Measurements from ENCODE around the gene EME1. TPM values are rescaled to one million over a fixed set of nuclear protein-coding genes. Genes with fewer than 3 reads are reported as not detected.
"Not testable (repeated sequence)": the region's sequence is repeated elsewhere in the genome, so short reads cannot be mapped to it uniquely, and the experiment has no call there.

The EME1 gene
- polyA plus RNA-seq, 2 donors: 2.0 to 3.6 TPM

DNA sequence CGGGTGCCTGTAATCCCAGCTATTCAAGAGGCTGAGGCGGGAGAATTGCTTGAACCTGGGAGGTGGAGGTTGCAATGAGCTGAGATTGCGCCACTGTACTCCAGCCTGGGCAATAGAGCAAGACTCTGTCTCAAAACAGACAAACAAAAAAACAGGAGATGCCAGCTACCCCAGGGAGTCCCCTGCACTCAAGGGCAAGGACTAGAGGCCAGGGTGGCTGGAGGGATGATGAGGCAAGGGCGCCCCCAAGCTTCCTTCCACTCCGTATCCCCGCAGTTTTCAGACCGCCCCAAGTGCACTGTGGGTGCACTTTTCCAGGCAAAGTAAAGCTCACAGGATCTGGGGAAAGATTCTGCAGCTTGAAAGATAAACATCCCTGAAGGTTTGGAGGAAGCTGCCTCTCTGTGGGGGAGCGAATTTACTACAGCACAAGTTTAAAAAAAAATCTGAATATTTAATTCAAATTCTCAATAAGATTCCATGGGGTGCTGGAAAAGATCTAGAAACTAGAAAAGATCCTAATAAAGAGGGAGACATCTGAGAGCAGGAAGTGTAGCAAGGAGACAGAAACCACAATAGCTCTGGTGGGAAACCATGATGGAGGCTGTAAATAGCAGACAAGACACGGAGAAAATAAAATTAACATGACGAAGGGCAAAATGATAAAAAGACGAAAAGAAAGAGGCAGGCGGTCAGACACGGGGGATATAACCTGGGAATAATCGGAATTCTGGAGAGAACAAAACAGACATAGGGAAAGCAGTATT is 39.6 kb upstream of the EME1 start:
- not testable (repeated sequence) for H3K27me3 ChIP-seq (ENCODE audit: control insufficient read depth in 1 of 2, insufficient read depth in 2 of 2, low read length in 2 of 2); H3K27ac ChIP-seq (ENCODE audit: low read depth in 2 of 2, low read length in 1 of 2); H3K36me3 ChIP-seq (ENCODE audit: control insufficient read depth in 2 of 2, insufficient read depth in 2 of 2, low read length in 1 of 2); H3K4me1 ChIP-seq (ENCODE audit: control insufficient read depth in 2 of 2, insufficient read depth in 2 of 2, low read length in 1 of 2); H3K4me3 ChIP-seq (ENCODE audit: low read depth in 1 of 2, low read length in 2 of 2); H3K9me3 ChIP-seq (ENCODE audit: control insufficient read depth in 2 of 2, insufficient read depth in 1 of 2, low read depth in 1 of 2, low read length in 1 of 2)
- WGBS, 2 donors: 58 to 71% methylated on average over 14 of the region's 14 CpGs

DNA sequence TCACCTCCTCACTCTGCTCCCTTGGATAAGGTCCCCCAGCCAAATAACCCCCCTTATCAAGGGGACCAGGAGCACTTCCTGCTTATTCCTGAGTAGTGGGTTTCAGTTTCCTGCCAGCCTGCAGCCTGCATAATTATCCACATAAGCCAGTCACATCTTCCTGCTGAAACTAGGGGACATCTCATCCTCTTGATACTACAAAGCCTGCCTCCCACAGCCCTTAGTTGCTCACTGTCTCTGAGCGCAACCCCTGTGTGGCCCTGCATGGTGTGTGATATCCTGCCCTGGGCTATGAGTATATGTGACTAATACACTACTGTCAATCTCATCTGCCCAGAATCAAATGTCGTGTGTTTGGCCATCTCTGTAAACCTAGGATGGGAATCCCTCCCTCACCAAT is 35.1 kb upstream of the EME1 start:
- 82% methylated on average over 2 of the region's 2 CpGs for WGBS, 2 donors
- H3K9me3 ChIP-seq (ENCODE audit: control insufficient read depth in 2 of 2, insufficient read depth in 1 of 2, low read depth in 1 of 2, low read length in 1 of 2): no peaks in the 10 kb centered on the region
- no peaks in the 10 kb centered on the region for H3K27me3 ChIP-seq (ENCODE audit: control insufficient read depth in 1 of 2, insufficient read depth in 2 of 2, low read length in 2 of 2)
- no peak overlapping the region for H3K27ac ChIP-seq (ENCODE audit: low read depth in 2 of 2, low read length in 1 of 2)
- H3K36me3 ChIP-seq (ENCODE audit: control insufficient read depth in 2 of 2, insufficient read depth in 2 of 2, low read length in 1 of 2): no peaks in the 10 kb centered on the region
- H3K4me3 ChIP-seq (ENCODE audit: low read depth in 1 of 2, low read length in 2 of 2): no peak overlapping the region
- no peaks in the 10 kb centered on the region for H3K4me1 ChIP-seq (ENCODE audit: control insufficient read depth in 2 of 2, insufficient read depth in 2 of 2, low read length in 1 of 2)

DNA sequence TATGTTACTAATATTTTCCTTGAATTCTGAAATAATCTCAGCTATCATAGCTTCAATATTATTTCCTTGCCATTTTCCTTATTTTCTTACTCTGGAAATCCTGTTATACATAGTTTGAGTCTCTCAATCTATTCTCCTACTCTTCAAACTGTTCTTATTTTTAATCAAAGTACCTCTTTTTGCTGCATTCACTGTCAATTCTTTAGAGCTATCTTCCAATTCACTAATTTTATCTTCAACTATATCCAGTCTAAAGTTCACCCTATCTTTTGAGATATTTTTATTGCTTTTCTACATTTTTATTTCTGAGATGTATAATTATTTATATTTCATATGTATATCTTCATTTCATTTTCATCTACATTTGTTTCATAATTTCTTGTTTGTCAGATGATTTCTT is 34.4 kb upstream of the EME1 start:
- Histone ChIP-seq H3K27ac (ENCODE audit: low read depth in 2 of 2, low read length in 1 of 2) (no peak overlapping the region), H3K9me3 (ENCODE audit: control insufficient read depth in 2 of 2, insufficient read depth in 1 of 2, low read depth in 1 of 2, low read length in 1 of 2) (no peaks in the 10 kb centered on the region), H3K4me1 (ENCODE audit: control insufficient read depth in 2 of 2, insufficient read depth in 2 of 2, low read length in 1 of 2) (no peaks in the 10 kb centered on the region), H3K27me3 (ENCODE audit: control insufficient read depth in 1 of 2, insufficient read depth in 2 of 2, low read length in 2 of 2) (no peaks in the 10 kb centered on the region), H3K36me3 (ENCODE audit: control insufficient read depth in 2 of 2, insufficient read depth in 2 of 2, low read length in 1 of 2) (no peaks in the 10 kb centered on the region), H3K4me3 (ENCODE audit: low read depth in 1 of 2, low read length in 2 of 2) (no peak overlapping the region)

DNA sequence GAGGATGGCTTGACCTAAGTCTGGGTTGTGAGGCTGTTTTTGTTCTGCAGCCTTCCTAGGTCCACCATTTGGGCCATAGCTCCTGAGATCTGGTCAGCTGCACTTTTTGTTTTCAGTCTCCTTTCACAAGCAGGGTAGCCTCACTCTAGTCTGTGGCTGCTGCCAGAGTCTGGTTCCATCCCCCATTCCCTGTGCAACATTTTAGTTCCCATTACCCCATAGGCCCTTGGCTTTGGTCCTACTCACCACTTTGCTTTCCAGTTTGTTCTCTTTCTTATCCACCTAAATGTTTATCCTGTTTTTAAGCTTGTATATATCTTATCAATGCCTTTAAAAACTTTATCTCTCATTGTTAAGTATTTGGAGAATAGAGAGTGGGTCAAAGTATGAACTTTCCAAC is 33.6 kb upstream of the EME1 start:
- no peaks in the 10 kb centered on the region for H3K4me1 ChIP-seq (ENCODE audit: control insufficient read depth in 2 of 2, insufficient read depth in 2 of 2, low read length in 1 of 2)
- H3K27ac ChIP-seq (ENCODE audit: low read depth in 2 of 2, low read length in 1 of 2): no peak overlapping the region
- no peaks in the 10 kb centered on the region for H3K27me3 ChIP-seq (ENCODE audit: control insufficient read depth in 1 of 2, insufficient read depth in 2 of 2, low read length in 2 of 2)
- H3K4me3 ChIP-seq (ENCODE audit: low read depth in 1 of 2, low read length in 2 of 2): no peak overlapping the region
- no peaks in the 10 kb centered on the region for H3K9me3 ChIP-seq (ENCODE audit: control insufficient read depth in 2 of 2, insufficient read depth in 1 of 2, low read depth in 1 of 2, low read length in 1 of 2)
- H3K36me3 ChIP-seq (ENCODE audit: control insufficient read depth in 2 of 2, insufficient read depth in 2 of 2, low read length in 1 of 2): no peaks in the 10 kb centered on the region

DNA sequence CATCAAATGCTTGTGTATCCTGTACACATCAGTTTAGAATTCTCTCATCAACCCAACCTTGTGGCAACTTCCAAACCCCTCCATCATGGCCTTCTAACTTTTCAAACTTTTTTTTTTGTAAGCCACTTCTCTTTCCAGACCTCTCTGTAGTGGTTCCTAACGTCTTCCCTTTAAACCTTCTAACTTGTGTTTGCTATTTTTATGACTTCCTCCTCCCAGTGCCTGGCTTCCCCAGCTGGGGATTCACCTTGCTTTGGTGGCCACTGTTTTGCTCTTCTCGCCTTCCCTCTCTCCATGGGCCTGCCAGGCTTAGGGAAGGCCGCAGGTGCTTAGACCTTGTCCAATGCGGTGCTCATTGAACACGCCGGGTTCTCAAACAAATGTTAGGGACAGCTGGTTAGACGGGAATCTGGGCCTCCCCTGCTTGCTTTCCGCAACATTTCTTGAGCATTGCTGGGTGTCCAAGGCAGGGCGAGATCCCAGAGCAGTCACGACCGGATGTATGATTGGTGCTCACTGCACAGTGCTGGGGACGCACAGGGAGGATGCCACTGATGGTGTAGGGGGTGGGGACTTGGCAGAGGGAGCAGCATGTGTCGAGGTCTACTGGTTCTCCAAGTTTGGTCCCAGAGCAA is 28.2 kb upstream of the EME1 start:
- H3K4me1 ChIP-seq (ENCODE audit: control insufficient read depth in 2 of 2, insufficient read depth in 2 of 2, low read length in 1 of 2): peaks cover 5 to 9% of the 10 kb centered on the region in 2 donors
- no peaks in the 10 kb centered on the region for H3K27me3 ChIP-seq (ENCODE audit: control insufficient read depth in 1 of 2, insufficient read depth in 2 of 2, low read length in 2 of 2)
- no peak overlapping the region for H3K27ac ChIP-seq (ENCODE audit: low read depth in 2 of 2, low read length in 1 of 2)
- H3K36me3 ChIP-seq (ENCODE audit: control insufficient read depth in 2 of 2, insufficient read depth in 2 of 2, low read length in 1 of 2): no peaks in the 10 kb centered on the region
- H3K4me3 ChIP-seq (ENCODE audit: low read depth in 1 of 2, low read length in 2 of 2): no peak overlapping the region
- no peaks in the 10 kb centered on the region for H3K9me3 ChIP-seq (ENCODE audit: control insufficient read depth in 2 of 2, insufficient read depth in 1 of 2, low read depth in 1 of 2, low read length in 1 of 2)
- WGBS, 2 donors: 64 to 70% methylated on average over 13 of the region's 13 CpGs

DNA sequence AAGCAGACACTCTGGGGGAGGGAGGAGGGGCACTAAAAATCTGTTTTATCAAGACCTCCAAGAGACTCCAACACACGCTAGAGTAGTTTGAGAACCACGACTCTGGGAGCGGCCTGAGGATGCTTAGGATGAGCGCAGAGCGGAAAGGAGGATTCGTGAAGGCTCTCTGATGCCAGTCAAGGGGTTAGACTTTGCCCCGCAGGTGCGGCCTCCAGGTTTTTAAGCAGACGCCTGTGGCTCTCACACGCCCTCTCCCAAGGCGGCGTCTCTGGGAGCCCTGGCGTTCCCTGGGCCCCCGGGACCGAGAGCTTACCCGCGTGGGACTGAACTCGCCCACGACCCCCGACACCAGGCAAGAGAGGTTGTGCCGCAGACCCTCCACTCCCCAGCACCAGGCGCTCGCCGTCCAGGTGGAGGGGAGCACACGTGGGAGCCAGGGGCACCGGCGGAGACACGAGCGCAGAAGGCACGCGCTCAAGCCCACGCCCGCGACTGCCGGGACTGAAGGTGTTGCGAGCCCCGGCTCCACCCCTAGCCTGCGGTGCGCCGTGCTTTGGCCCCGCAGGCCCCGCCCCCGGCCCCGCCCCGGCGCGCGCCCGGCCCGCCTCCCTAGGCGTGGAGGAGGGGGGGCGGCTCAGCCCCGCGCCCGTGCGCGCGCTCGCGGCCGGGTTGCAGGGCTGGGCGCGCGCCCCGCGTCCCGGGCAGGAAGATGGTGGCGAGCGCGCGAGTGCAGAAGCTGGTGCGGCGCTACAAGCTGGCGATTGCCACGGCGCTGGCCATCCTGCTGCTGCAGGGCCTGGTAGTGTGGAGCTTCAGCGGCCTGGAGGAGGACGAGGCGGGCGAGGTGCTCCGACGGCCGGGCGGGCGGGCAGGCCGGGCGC is 27.4 kb upstream of the EME1 start, which contains the start of gene XYLT2:
Gene XYLT2, plus strand, starts transcription at position 695 of the 881 bp plus-strand sequence. Its CDS starts 15 bp downstream, at position 710.
- peak within 1 kb of the TSS; percentile 58 to 73 for H3K27ac ChIP-seq (ENCODE audit: low read depth in 2 of 2, low read length in 1 of 2)
- peaks cover 5 to 9% of the 10 kb centered on the region in 2 donors for H3K4me1 ChIP-seq (ENCODE audit: control insufficient read depth in 2 of 2, insufficient read depth in 2 of 2, low read length in 1 of 2)
- no peaks in the 10 kb centered on the region for H3K27me3 ChIP-seq (ENCODE audit: control insufficient read depth in 1 of 2, insufficient read depth in 2 of 2, low read length in 2 of 2)
- H3K36me3 ChIP-seq (ENCODE audit: control insufficient read depth in 2 of 2, insufficient read depth in 2 of 2, low read length in 1 of 2): no peaks in the 10 kb centered on the region
- no peaks in the 10 kb centered on the region for H3K9me3 ChIP-seq (ENCODE audit: control insufficient read depth in 2 of 2, insufficient read depth in 1 of 2, low read depth in 1 of 2, low read length in 1 of 2)
- WGBS, 2 donors: 3% methylated on average over 78 to 87 of the region's 87 CpGs
- H3K4me3 ChIP-seq (ENCODE audit: low read depth in 1 of 2, low read length in 2 of 2): peak within 1 kb of the TSS; percentile 69 to 90

DNA sequence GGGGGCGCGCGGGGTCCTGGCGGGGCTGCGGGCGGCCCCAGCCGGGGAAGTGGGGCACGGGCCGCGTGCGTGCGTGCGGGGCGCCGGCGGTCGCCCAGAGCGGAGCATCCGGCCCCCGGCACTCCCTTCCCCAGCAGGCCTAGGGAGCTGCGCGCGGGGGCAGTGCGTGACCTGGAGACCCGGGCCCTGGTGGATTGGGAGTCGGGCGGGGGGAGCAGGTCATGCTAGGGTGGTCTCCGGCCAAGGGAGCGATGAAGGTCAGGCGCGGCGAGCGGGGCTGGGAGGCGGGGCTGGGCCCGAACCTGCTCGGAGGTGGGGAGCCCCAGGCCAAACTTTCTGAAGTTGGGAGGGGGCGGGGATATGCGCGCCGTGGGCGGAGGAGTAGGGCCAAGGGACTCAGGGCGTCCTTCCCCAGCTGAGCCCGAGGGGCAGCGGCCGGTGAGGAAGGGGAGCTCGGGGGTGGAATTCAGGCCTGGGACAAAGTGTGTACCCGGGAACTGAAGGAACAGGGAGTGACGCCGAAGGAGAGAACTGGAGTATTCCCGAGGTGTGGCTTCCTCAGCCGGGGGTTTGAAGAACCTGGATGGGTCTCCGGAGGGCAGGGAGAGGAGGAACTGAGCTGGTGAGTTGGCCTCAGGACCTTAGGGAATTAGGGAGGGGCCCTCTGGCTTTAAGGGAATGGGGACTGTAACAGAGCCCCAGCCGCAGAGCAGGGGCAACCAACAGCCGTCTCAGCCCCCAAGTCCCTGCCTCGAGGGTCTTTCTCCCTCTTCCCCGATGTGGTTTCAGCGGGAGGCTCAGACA is 26.5 kb upstream of the EME1 start:
- Histone ChIP-seq H3K9me3 (ENCODE audit: control insufficient read depth in 2 of 2, insufficient read depth in 1 of 2, low read depth in 1 of 2, low read length in 1 of 2) (no peaks in the 10 kb centered on the region), H3K4me1 (ENCODE audit: control insufficient read depth in 2 of 2, insufficient read depth in 2 of 2, low read length in 1 of 2) (peaks cover 5 to 9% of the 10 kb centered on the region in 2 donors), H3K27ac (ENCODE audit: low read depth in 2 of 2, low read length in 1 of 2) (peak overlapping the region; percentile 58), H3K27me3 (ENCODE audit: control insufficient read depth in 1 of 2, insufficient read depth in 2 of 2, low read length in 2 of 2) (no peaks in the 10 kb centered on the region), H3K4me3 (ENCODE audit: low read depth in 1 of 2, low read length in 2 of 2) (peak overlapping the region; percentile 69 to 90), H3K36me3 (ENCODE audit: control insufficient read depth in 2 of 2, insufficient read depth in 2 of 2, low read length in 1 of 2) (no peaks in the 10 kb centered on the region)
- WGBS, 2 donors: 1 to 2% methylated on average over 51 to 57 of the region's 57 CpGs

DNA sequence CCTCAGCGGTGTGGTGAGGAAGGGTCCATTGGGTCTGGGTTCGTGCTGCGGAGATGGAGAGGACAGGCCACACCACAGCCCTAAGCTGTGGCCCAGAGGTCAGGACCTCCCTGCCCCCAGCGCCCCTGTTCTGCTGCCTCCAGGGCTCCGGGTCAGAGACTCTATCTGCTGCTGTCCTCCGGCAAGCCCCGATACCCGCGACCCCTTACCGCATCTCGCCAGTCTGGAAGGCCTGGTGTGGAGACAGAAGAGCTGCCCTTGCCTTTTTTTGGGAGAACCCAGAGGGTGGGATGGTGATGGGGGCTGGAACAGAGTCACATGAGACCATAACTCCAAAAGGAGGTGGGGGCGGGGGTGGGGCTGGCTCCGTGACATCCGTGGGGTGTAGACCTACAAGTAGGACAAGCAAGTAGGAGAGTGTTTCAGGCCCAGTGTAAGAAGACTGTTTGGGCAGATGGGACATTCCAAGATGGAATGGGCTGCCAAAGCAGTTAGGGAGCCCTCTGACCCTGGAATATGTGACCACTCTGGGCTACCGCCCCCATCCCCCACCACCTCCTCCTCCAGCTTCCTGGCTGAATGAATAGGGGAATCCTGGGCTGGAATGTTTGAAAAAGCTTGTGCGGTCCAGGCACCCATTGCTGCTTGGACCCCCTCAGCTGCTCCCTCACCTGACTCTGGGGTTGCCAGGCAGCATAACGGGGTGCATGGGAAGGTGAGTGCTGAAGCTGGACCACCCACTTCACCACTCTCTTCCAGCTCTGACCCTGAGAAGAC is 25.7 kb upstream of the EME1 start:
- WGBS, 2 donors: 24 to 33% methylated on average over 17 of the region's 17 CpGs
- H3K4me3 ChIP-seq (ENCODE audit: low read depth in 1 of 2, low read length in 2 of 2): peak overlapping the region; percentile 69 to 90
- no peaks in the 10 kb centered on the region for H3K27me3 ChIP-seq (ENCODE audit: control insufficient read depth in 1 of 2, insufficient read depth in 2 of 2, low read length in 2 of 2)
- H3K4me1 ChIP-seq (ENCODE audit: control insufficient read depth in 2 of 2, insufficient read depth in 2 of 2, low read length in 1 of 2): peaks cover 5 to 9% of the 10 kb centered on the region in 2 donors
- H3K9me3 ChIP-seq (ENCODE audit: control insufficient read depth in 2 of 2, insufficient read depth in 1 of 2, low read depth in 1 of 2, low read length in 1 of 2): no peaks in the 10 kb centered on the region
- peak overlapping the region in 1 of 2 donors; percentile 58 for H3K27ac ChIP-seq (ENCODE audit: low read depth in 2 of 2, low read length in 1 of 2)
- no peaks in the 10 kb centered on the region for H3K36me3 ChIP-seq (ENCODE audit: control insufficient read depth in 2 of 2, insufficient read depth in 2 of 2, low read length in 1 of 2)

Data from esophagus (tissue), 2 donors.